Mesenchymal stem cell (in vitro differentiated cells and primary cell): ENCODE data around the gene VRK1.

ENCODE experiments used
- DNase-seq: peaks from one replicate; pipeline ENCODE4 v3.0.0-alpha.2; 2013
- H2AFZ ChIP-seq: one replicate; pipeline ENCODE4 v1.6.1; 2013; ENCODE audit warnings: low read depth, mild to moderate bottlenecking, control low read depth, inconsistent platforms, low read length, moderate library complexity
- H2AK5ac ChIP-seq: 2 replicates; pipeline ENCODE4 v1.6.1; 2013; ENCODE audit warnings: low read length, moderate library complexity, mild to moderate bottlenecking, inconsistent platforms; ENCODE audit not compliant: severe bottlenecking
- H2BK120ac ChIP-seq: one replicate; pipeline ENCODE4 v1.6.1; 2013; ENCODE audit warnings: low read depth, mild to moderate bottlenecking, inconsistent platforms, low read length, moderate library complexity
- H2BK12ac ChIP-seq, 2 experiments: one replicate each; pipeline ENCODE4 v1.6.1; 2013; ENCODE audit warnings: inconsistent platforms in 2 of 2, low read length in 2 of 2, mild to moderate bottlenecking in 2 of 2, moderate library complexity in 2 of 2, control low read depth in 1 of 2
- H2BK15ac ChIP-seq: one replicate; pipeline ENCODE4 v1.6.1; 2013; ENCODE audit warnings: mild to moderate bottlenecking, low read depth, inconsistent platforms; ENCODE audit not compliant: poor library complexity, severe bottlenecking
- H2BK5ac ChIP-seq: 2 replicates; pipeline ENCODE4 v1.6.1; 2013; ENCODE audit warnings: low read depth, mild to moderate bottlenecking, low read length, control low read depth, inconsistent platforms; ENCODE audit not compliant: poor library complexity, severe bottlenecking
- H3K14ac ChIP-seq, 2 experiments: one replicate each; pipeline ENCODE4 v1.6.1; 2013; ENCODE audit warnings: inconsistent platforms in 2 of 2, low read length in 2 of 2, control low read depth in 1 of 2, mild to moderate bottlenecking in 1 of 2, moderate library complexity in 1 of 2
- H3K18ac ChIP-seq, 2 experiments: one replicate each; pipeline ENCODE4 v1.6.1; 2013; ENCODE audit warnings: inconsistent platforms in 2 of 2, low read length in 2 of 2, control low read depth in 1 of 2, low read depth in 1 of 2, mild to moderate bottlenecking in 1 of 2
- H3K23ac ChIP-seq, 2 experiments: one replicate each; pipeline ENCODE4 v1.6.1; 2013; ENCODE audit warnings: inconsistent platforms in 2 of 2, low read length in 2 of 2, mild to moderate bottlenecking in 2 of 2, moderate library complexity in 2 of 2, control low read depth in 1 of 2
- H3K27ac ChIP-seq: 2 replicates; pipeline ENCODE4 v1.5.1; 2013; ENCODE audit warnings: mild to moderate bottlenecking, moderate library complexity, low read length, control low read depth, inconsistent platforms; ENCODE audit not compliant: poor library complexity, severe bottlenecking
- H3K27me3 ChIP-seq, 2 experiments: 2 replicates each; pipeline versions ENCODE4 v1.6.1 to v1.7.0; 2013; ENCODE audit warnings: low read length in 2 of 2, mild to moderate bottlenecking in 2 of 2, moderate library complexity in 2 of 2, control low read depth in 1 of 2, inconsistent platforms in 1 of 2; ENCODE audit not compliant: control insufficient read depth in 1 of 2, insufficient read depth in 1 of 2
- H3K36me3 ChIP-seq, 2 experiments: 2 replicates each; pipeline versions ENCODE4 v1.6.1 to v1.7.0; 2013; ENCODE audit warnings: low read length in 2 of 2, control low read depth in 1 of 2, inconsistent platforms in 1 of 2, low read depth in 1 of 2, mild to moderate bottlenecking in 1 of 2; ENCODE audit not compliant: insufficient read depth in 2 of 2, control insufficient read depth in 1 of 2
- H3K4ac ChIP-seq, 2 experiments: one replicate each; pipeline ENCODE4 v1.6.1; 2013; ENCODE audit warnings: inconsistent platforms in 2 of 2, low read length in 2 of 2, mild to moderate bottlenecking in 2 of 2, moderate library complexity in 2 of 2, control low read depth in 1 of 2, low read depth in 1 of 2
- H3K4me1 ChIP-seq: 2 replicates; pipeline ENCODE4 v1.6.1; 2013; ENCODE audit warnings: low read depth, low read length, control low read depth; ENCODE audit not compliant: control insufficient read depth, insufficient read depth
- H3K4me2 ChIP-seq: 2 replicates; pipeline ENCODE4 v1.6.1; 2013; ENCODE audit warnings: low read length, mild to moderate bottlenecking, inconsistent platforms; ENCODE audit not compliant: poor library complexity, severe bottlenecking
- H3K4me3 ChIP-seq, 2 experiments: 2 replicates each; pipeline versions ENCODE4 v1.5.1 to v1.7.0; 2013; ENCODE audit warnings: low read length in 2 of 2, mild to moderate bottlenecking in 2 of 2, control low read depth in 1 of 2, low read depth in 1 of 2; ENCODE audit not compliant: insufficient read depth in 1 of 2
- H3K79me1 ChIP-seq: replicated peaks from 2 replicates; pipeline ENCODE4 v1.6.1; 2013; ENCODE audit warnings: mild to moderate bottlenecking, control low read depth, low read length, inconsistent platforms; ENCODE audit not compliant: poor library complexity, severe bottlenecking
- H3K9ac ChIP-seq: 2 replicates; pipeline ENCODE4 v1.7.0; 2013; ENCODE audit warnings: mild to moderate bottlenecking, low read length, moderate library complexity
- H3K9me3 ChIP-seq: 2 replicates; pipeline ENCODE4 v1.7.0; 2013; ENCODE audit warnings: mild to moderate bottlenecking, low read length; ENCODE audit not compliant: control insufficient read depth
- H4K8ac ChIP-seq: one replicate; pipeline ENCODE4 v1.6.1; 2013; ENCODE audit warnings: inconsistent platforms, mild to moderate bottlenecking, low read length, moderate library complexity
- H4K91ac ChIP-seq: one replicate; pipeline ENCODE4 v1.6.1; 2013; ENCODE audit warnings: mild to moderate bottlenecking, low read length, inconsistent platforms
- WGBS: methylation state at CpG from one replicate; pipeline ENCODE4 v1.1.7; 2013; ENCODE audit warnings: mixed read lengths; 5-methylcytosine and 5-hydroxymethylcytosine counted together

VRK1 gene

GRCh38 chr14:96756745-96757144 lies 40.4 kb upstream of the VRK1 start:
- Histone ChIP-seq H2AFZ (no peak overlapping the region), H3K27ac (no peak overlapping the region), H2BK120ac (no peak overlapping the region), H3K4me3 (no peak overlapping the region), H3K4ac (no peak overlapping the region), H2BK15ac (no peak overlapping the region), H3K9me3 (no peaks in the 10 kb centered on the region), H4K8ac (no peak overlapping the region), H3K79me1 (no peaks in the 10 kb centered on the region), H2BK12ac (no peak overlapping the region), H3K14ac (no peak overlapping the region), H3K4me2 (no peak overlapping the region), H3K27me3 (peaks cover 0 to 22% of the 10 kb centered on the region in 2 experiments), H4K91ac (no peak overlapping the region), H3K18ac (no peak overlapping the region), H2BK5ac (no peak overlapping the region), H3K4me1 (no peaks in the 10 kb centered on the region), H3K36me3 (no peaks in the 10 kb centered on the region), H2AK5ac (no peak overlapping the region), H3K9ac (no peak overlapping the region), H3K23ac (no peak overlapping the region)
- WGBS, result 74% methylated on average over 4 of the region's 5 CpGs
- no peak for DNase-seq

DNA sequence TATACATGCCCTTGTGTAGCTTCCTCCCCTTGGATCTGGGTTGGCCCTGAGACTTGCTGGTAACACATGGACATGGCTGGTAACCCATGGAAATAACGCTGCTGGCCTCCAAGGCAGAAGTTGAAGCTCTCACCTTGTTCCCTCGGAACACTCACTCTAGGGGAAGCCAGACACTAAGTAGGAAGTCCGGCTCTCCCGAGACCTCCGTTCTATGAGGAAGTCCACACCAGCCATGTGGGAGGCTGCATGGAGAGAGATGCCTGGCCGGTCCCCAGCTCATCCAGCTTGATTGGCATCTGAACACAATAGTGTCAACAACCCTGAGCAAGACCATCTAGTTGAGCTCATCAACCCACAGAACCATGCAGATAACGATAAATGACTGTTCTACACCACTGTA lies 39.7 kb upstream of the VRK1 start:
- H3K18ac ChIP-seq, result no peak overlapping the region
- no peak overlapping the region for H4K91ac ChIP-seq
- no peaks in the 10 kb centered on the region for H3K36me3 ChIP-seq
- no peak for DNase-seq
- H3K4me1 ChIP-seq, result no peaks in the 10 kb centered on the region
- no peak overlapping the region for H3K9ac ChIP-seq
- H2BK5ac ChIP-seq, result no peak overlapping the region
- no peaks in the 10 kb centered on the region for H3K79me1 ChIP-seq
- H3K14ac ChIP-seq, result no peak overlapping the region
- H2AFZ ChIP-seq, result no peak overlapping the region
- no peak overlapping the region for H2BK12ac ChIP-seq
- no peak overlapping the region for H3K23ac ChIP-seq
- WGBS, result 80% methylated on average over 7 of the region's 7 CpGs
- H2BK15ac ChIP-seq, result no peak overlapping the region
- peaks cover 0 to 22% of the 10 kb centered on the region in 2 experiments for H3K27me3 ChIP-seq
- H3K27ac ChIP-seq, result no peak overlapping the region
- no peak overlapping the region for H3K4me2 ChIP-seq
- no peak overlapping the region for H4K8ac ChIP-seq
- H3K4me3 ChIP-seq, result no peak overlapping the region
- no peaks in the 10 kb centered on the region for H3K9me3 ChIP-seq
- no peak overlapping the region for H3K4ac ChIP-seq
- no peak overlapping the region for H2BK120ac ChIP-seq
- H2AK5ac ChIP-seq, result no peak overlapping the region

DNA sequence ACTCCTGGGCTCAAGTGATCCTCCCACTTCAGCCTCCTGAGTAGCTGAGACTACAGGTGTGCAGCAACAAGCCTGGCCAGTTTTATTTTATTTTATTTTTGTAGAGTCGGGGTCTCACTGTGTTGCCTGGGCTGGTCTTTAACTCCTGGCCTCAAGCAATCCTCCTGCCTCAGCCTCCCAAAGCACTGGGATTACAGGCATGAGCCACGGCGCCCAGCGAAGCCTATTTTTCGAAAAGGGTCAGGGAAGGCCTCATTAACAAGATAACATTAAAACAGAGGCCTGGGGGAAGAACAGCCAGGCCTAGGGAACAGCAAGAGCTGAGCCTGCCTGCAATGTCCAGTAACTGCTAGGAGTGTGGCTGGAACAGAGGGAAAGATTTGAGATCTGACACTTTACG lies 36.1 kb upstream of the VRK1 start:
- Histone ChIP-seq H2AK5ac (no peak overlapping the region), H3K4me3 (no peak overlapping the region), H3K23ac (no peak overlapping the region), H2BK12ac (no peak overlapping the region), H2BK120ac (no peak overlapping the region), H3K27me3 (peaks cover 0 to 22% of the 10 kb centered on the region in 2 experiments), H3K4me1 (no peaks in the 10 kb centered on the region), H3K9me3 (no peaks in the 10 kb centered on the region), H3K4me2 (no peak overlapping the region), H3K36me3 (no peaks in the 10 kb centered on the region), H4K91ac (no peak overlapping the region), H3K4ac (no peak overlapping the region), H3K14ac (no peak overlapping the region), H2BK15ac (no peak overlapping the region), H2BK5ac (no peak overlapping the region), H3K79me1 (no peaks in the 10 kb centered on the region), H2AFZ (no peak overlapping the region), H3K9ac (no peak overlapping the region), H4K8ac (no peak overlapping the region), H3K27ac (no peak overlapping the region), H3K18ac (no peak overlapping the region)
- WGBS, result 98% methylated on average over 5 of the region's 6 CpGs
- DNase-seq, result no peak

DNA sequence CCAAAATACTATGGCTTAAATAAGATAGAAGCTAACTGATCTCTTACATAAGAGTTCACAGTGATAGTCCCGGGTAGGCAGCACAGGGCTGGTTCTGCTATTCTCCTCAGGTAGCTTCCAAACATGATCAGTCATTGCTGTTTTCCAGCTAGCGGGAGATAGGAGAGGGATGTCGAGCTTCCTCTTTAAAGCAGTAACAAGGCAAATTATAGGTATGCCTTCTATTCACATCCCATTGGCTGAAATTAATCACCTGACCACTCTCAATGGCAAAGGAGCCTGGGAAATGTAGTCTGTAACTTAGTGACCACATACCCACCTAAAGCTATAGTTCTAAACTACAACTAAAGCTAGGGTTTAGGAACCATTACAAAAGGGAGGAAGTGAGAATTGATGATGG lies 34.5 kb upstream of the VRK1 start:
- no peaks in the 10 kb centered on the region for H3K36me3 ChIP-seq
- H3K9ac ChIP-seq, result no peak overlapping the region
- no peak overlapping the region for H3K18ac ChIP-seq
- no peak overlapping the region for H2BK120ac ChIP-seq
- H3K4me3 ChIP-seq, result no peak overlapping the region
- H3K14ac ChIP-seq, result no peak overlapping the region
- H2AFZ ChIP-seq, result peak overlapping the region; percentile 63
- H4K8ac ChIP-seq, result no peak overlapping the region
- no peak overlapping the region for H2BK5ac ChIP-seq
- H3K4me1 ChIP-seq, result no peaks in the 10 kb centered on the region
- DNase-seq, result peak; percentile 50
- H2BK15ac ChIP-seq, result no peak overlapping the region
- no peak overlapping the region for H3K4me2 ChIP-seq
- H3K27ac ChIP-seq, result no peak overlapping the region
- WGBS, result 9% methylated on average over 3 of the region's 3 CpGs
- H2AK5ac ChIP-seq, result no peak overlapping the region
- H3K9me3 ChIP-seq, result no peaks in the 10 kb centered on the region
- H3K79me1 ChIP-seq, result no peaks in the 10 kb centered on the region
- peaks cover 0 to 20% of the 10 kb centered on the region in 2 experiments for H3K27me3 ChIP-seq
- H3K4ac ChIP-seq, result no peak overlapping the region
- H2BK12ac ChIP-seq, result no peak overlapping the region
- no peak overlapping the region for H3K23ac ChIP-seq
- H4K91ac ChIP-seq, result no peak overlapping the region
